ENCODE results near the gene LDB2. TPM values are rescaled to one million over a fixed set of nuclear protein-coding genes. Genes with fewer than 3 reads are reported as not detected.

Gene LDB2
- total RNA-seq, 1 donor: 18.8 TPM

DNA sequence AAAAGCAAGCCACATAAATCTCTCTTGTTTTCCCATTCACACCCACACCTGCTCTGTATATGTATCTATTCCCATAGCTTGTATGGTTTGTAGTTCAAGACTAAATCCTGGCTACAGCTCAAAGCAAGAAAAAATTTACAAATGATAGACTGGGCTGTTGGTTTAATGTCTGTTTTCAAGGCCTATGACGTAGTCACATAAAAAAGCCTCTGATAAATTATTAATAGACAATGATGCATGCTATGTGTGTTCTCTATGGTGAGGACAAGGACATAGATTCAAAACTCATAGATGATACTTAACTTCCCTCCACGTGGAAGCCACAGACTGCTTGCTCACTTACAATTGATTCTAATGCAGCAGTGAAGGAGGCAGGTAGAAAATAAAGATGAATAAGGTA is 194.0 kb downstream of the LDB2 start:
- DNase-seq (ENCODE audit: insufficient read length, low spot score, missing footprints): no peak
- Histone ChIP-seq H3K4me3 (ENCODE audit: insufficient read depth, low read length) (no peak overlapping the region), H3K79me2 (ENCODE audit: insufficient read depth, low read length) (no peaks in the 10 kb centered on the region), H4K20me1 (ENCODE audit: insufficient read depth, low read length) (no peaks in the 10 kb centered on the region), H3K4me1 (ENCODE audit: insufficient read depth, low read length) (peaks cover 12% of the 10 kb centered on the region), H3K9me3 (ENCODE audit: low read depth, low read length) (no peaks in the 10 kb centered on the region), H3K27me3 (ENCODE audit: insufficient read depth, low read length) (no peaks in the 10 kb centered on the region), H3K27ac (ENCODE audit: low read depth, low read length) (no peak overlapping the region), H3K36me3 (ENCODE audit: insufficient read depth, low read length) (no peaks in the 10 kb centered on the region), H3K4me2 (ENCODE audit: insufficient read depth, low read length) (no peak overlapping the region), H2AFZ (ENCODE audit: low read length) (no peak overlapping the region)
- TF ChIP-seq, protein P1, sequence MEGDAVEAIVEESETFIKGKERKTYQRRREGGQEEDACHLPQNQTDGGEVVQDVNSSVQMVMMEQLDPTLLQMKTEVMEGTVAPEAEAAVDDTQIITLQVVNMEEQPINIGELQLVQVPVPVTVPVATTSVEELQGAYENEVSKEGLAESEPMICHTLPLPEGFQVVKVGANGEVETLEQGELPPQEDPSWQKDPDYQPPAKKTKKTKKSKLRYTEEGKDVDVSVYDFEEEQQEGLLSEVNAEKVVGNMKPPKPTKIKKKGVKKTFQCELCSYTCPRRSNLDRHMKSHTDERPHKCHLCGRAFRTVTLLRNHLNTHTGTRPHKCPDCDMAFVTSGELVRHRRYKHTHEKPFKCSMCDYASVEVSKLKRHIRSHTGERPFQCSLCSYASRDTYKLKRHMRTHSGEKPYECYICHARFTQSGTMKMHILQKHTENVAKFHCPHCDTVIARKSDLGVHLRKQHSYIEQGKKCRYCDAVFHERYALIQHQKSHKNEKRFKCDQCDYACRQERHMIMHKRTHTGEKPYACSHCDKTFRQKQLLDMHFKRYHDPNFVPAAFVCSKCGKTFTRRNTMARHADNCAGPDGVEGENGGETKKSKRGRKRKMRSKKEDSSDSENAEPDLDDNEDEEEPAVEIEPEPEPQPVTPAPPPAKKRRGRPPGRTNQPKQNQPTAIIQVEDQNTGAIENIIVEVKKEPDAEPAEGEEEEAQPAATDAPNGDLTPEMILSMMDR (IDR thresholded peaks at IDR 0.05; ENCODE audit: extremely low read depth, low read depth, low read length): no peak

DNA sequence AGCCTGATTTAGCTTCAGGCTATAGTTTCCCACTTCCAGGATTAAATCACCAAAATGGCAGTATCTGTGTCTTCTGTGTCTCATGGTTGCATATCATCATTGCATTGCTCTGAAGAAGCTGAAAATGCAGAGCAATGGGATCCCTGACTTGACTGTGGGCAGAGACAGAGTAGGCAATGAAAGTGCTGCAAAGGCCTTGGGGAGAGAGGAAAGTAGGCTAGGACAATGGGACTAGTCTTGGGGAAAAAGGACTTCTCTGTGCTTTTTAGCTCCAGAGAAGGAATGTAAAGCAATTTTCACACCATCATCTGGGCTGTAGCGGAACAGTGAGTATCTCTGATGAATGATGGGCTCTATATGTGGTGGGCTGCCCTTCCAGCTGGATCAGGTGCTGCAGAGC is 202.5 kb downstream of the LDB2 start:
- Histone ChIP-seq H3K9me3 (ENCODE audit: low read depth, low read length) (no peaks in the 10 kb centered on the region), H3K79me2 (ENCODE audit: insufficient read depth, low read length) (no peaks in the 10 kb centered on the region), H3K4me3 (ENCODE audit: insufficient read depth, low read length) (no peak overlapping the region), H3K4me2 (ENCODE audit: insufficient read depth, low read length) (no peak overlapping the region), H2AFZ (ENCODE audit: low read length) (no peak overlapping the region), H3K36me3 (ENCODE audit: insufficient read depth, low read length) (no peaks in the 10 kb centered on the region), H3K4me1 (ENCODE audit: insufficient read depth, low read length) (peaks cover 20% of the 10 kb centered on the region), H3K27me3 (ENCODE audit: insufficient read depth, low read length) (no peaks in the 10 kb centered on the region), H3K27ac (ENCODE audit: low read depth, low read length) (no peak overlapping the region), H4K20me1 (ENCODE audit: insufficient read depth, low read length) (no peaks in the 10 kb centered on the region)
- TF ChIP-seq, protein P1 (IDR thresholded peaks at IDR 0.05; ENCODE audit: extremely low read depth, low read depth, low read length): no peak
- DNase-seq (ENCODE audit: insufficient read length, low spot score, missing footprints): no peak

DNA sequence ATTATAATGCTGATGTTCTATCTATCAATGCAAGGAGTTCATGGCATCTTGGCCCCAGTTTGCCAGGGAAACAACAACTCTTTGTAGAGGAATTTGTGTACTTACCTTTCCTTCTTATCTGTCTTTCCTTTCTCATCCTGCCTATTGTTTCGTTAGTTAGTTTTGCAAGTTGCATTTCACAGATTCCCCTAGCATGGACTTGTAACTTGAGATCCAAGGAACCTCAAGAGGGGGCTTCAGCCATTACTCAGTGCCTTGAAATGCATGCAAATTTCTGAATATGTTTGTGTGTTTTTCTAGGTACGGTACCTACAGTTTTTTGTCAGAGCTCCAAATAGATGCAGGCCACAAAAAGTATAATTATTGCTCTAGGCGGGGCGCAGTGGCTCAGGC is 203.6 kb downstream of the LDB2 start:
- no peak overlapping the region for H3K4me2 ChIP-seq (ENCODE audit: insufficient read depth, low read length)
- no peaks in the 10 kb centered on the region for H3K27me3 ChIP-seq (ENCODE audit: insufficient read depth, low read length)
- H3K4me1 ChIP-seq (ENCODE audit: insufficient read depth, low read length): peaks cover 20% of the 10 kb centered on the region
- TF ChIP-seq, protein P1 (IDR thresholded peaks at IDR 0.05; ENCODE audit: extremely low read depth, low read depth, low read length): no peak
- peak overlapping the region; percentile 94 for H3K27ac ChIP-seq (ENCODE audit: low read depth, low read length)
- H3K9me3 ChIP-seq (ENCODE audit: low read depth, low read length): no peaks in the 10 kb centered on the region
- H4K20me1 ChIP-seq (ENCODE audit: insufficient read depth, low read length): no peaks in the 10 kb centered on the region
- no peak overlapping the region for H2AFZ ChIP-seq (ENCODE audit: low read length)
- no peaks in the 10 kb centered on the region for H3K79me2 ChIP-seq (ENCODE audit: insufficient read depth, low read length)
- no peaks in the 10 kb centered on the region for H3K36me3 ChIP-seq (ENCODE audit: insufficient read depth, low read length)
- no peak overlapping the region for H3K4me3 ChIP-seq (ENCODE audit: insufficient read depth, low read length)
- DNase-seq (ENCODE audit: insufficient read length, low spot score, missing footprints): no peak

DNA sequence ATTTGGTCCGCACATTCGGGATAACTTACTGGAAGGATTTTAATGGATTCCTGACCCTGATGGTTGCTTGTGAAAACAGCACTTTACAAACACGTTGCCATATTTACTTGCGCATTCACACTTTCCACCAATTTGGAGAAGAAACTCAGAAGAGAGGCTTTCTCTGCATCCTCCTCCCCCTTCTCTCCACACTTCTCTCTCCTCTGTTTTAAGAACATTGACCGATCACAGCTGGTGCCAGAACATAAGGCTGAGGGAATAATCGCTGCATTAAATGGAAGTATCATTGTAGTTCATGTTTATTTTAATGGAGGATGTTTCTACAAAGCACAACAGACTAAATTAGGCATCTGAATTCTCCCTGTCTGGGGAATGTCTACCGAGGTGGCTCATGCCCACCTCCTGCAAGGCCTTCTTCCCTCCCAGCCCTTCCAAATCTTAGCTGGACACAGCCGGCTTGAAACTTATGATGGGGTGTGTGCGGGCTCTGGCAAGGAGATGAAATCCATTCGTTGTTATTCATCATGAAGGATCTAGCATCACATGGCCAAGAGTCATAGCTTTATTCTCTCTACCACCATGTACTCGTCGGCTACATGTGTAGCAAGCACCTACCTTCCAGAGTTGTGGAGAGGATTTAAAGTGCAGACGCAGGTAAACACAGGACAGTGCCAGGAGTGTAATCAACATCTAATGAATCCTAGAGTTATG is 204.1 kb downstream of the LDB2 start:
- TF ChIP-seq, protein P1 (IDR thresholded peaks at IDR 0.05; ENCODE audit: extremely low read depth, low read depth, low read length): no peak
- Histone ChIP-seq H3K4me1 (ENCODE audit: insufficient read depth, low read length) (peaks cover 20% of the 10 kb centered on the region), H4K20me1 (ENCODE audit: insufficient read depth, low read length) (no peaks in the 10 kb centered on the region), H3K79me2 (ENCODE audit: insufficient read depth, low read length) (no peaks in the 10 kb centered on the region), H3K27ac (ENCODE audit: low read depth, low read length) (peak overlapping the region; percentile 94), H2AFZ (ENCODE audit: low read length) (no peak overlapping the region), H3K4me3 (ENCODE audit: insufficient read depth, low read length) (no peak overlapping the region), H3K36me3 (ENCODE audit: insufficient read depth, low read length) (no peaks in the 10 kb centered on the region), H3K4me2 (ENCODE audit: insufficient read depth, low read length) (no peak overlapping the region), H3K27me3 (ENCODE audit: insufficient read depth, low read length) (no peaks in the 10 kb centered on the region), H3K9me3 (ENCODE audit: low read depth, low read length) (no peaks in the 10 kb centered on the region)
- DNase-seq (ENCODE audit: insufficient read length, low spot score, missing footprints): no peak

All from osteoblast (primary cell).